ENCODE results near the gene MCAT. TPM values are rescaled to one million over a fixed set of nuclear protein-coding genes. Genes with fewer than 3 reads are reported as not detected.

The MCAT gene
- total and polyA plus RNA-seq, 2 of the 4 experiments (the other 2 are of a cell fraction), result 7.3 to 19.7 TPM

GRCh38 chr22:43171607-43172006, 28.4 kb upstream of the MCAT start:
- no TSS peak for BruUV-seq (replicated peaks)
- CTCF ChIA-PET, result no interaction called here
- no peak for TF ChIP-seq MAZ (IDR thresholded peaks at IDR 0.05; ENCODE audit: borderline replicate concordance, low read depth, low read length)
- no peak for TF ChIP-seq RAD21 (IDR thresholded peaks at IDR 0.05; ENCODE audit: low read length)
- no peak for TF ChIP-seq NFE2L2 (IDR thresholded peaks at IDR 0.05; ENCODE audit: low read depth, low read length)
- no peak for TF ChIP-seq CTCF (conservative IDR thresholded peaks at IDR 0.05; ENCODE audit: low read depth, low read length)
- no peak for TF ChIP-seq RCOR1 (IDR thresholded peaks at IDR 0.05; ENCODE audit: insufficient replicate concordance, low read length)
- no peak for TF ChIP-seq FOS (IDR thresholded peaks at IDR 0.05; ENCODE audit: low read depth, low read length)
- TF ChIP-seq ELK1 (IDR thresholded peaks at IDR 0.05; ENCODE audit: borderline replicate concordance, low read depth, low read length), result no peak
- TF ChIP-seq POLR2A (IDR thresholded peaks at IDR 0.05; ENCODE audit: low read depth, low read length), result no peak
- no peak for TF ChIP-seq CEBPB (IDR thresholded peaks at IDR 0.05; ENCODE audit: low read depth, low read length)
- no peak for TF ChIP-seq BHLHE40 (IDR thresholded peaks at IDR 0.05; ENCODE audit: low read depth, low read length)
- TF ChIP-seq MXI1 (IDR thresholded peaks at IDR 0.05; ENCODE audit: borderline replicate concordance, low read depth, low read length), result no peak
- no peak for TF ChIP-seq RFX5 (IDR thresholded peaks at IDR 0.05; ENCODE audit: low read depth, low read length)
- TF ChIP-seq CHD1 (IDR thresholded peaks at IDR 0.05; ENCODE audit: low read depth, low read length), result no peak
- no peak for TF ChIP-seq MAFK (IDR thresholded peaks at IDR 0.05; ENCODE audit: low read depth, low read length)
- TF ChIP-seq USF2 (IDR thresholded peaks at IDR 0.05; ENCODE audit: low read depth, low read length), result no peak
- no peak for TF ChIP-seq SMC3 (IDR thresholded peaks at IDR 0.05; ENCODE audit: low read depth, low read length)
- Histone ChIP-seq H3K4me1 (ENCODE audit: control insufficient read depth, insufficient read depth, low read length) (no peaks in the 10 kb centered on the region), H4K8ac (ENCODE audit: low read depth in 2 of 2, low read length in 2 of 2) (no peak overlapping the region), H3K18ac (ENCODE audit: low read depth, low read length) (no peak overlapping the region), H2BK20ac (ENCODE audit: low read depth, low read length) (no peak overlapping the region), H4K20me1 (ENCODE audit: insufficient read depth, low read length) (no peaks in the 10 kb centered on the region; the same call in 1 of the 2 replicates), H3K27me3 (ENCODE audit: control insufficient read depth, insufficient read depth, low read length) (no peaks in the 10 kb centered on the region), H3K36me3 (ENCODE audit: control insufficient read depth, insufficient read depth, low read length) (peaks cover 48% of the 10 kb centered on the region), H3K4ac (ENCODE audit: low read depth, low read length) (no peak overlapping the region), H2BK15ac (ENCODE audit: low read depth, low read length) (no peak overlapping the region), H2BK5ac (ENCODE audit: low read depth, low read length, poor library complexity, severe bottlenecking) (no peak overlapping the region), H3K9ac (ENCODE audit: low read depth, low read length) (no peak overlapping the region), H3K9me1 (ENCODE audit: insufficient read depth, low read length) (no peaks in the 10 kb centered on the region; the same call in 1 of the 2 replicates), H3K9me3 (ENCODE audit: control insufficient read depth, insufficient read depth, low read length) (no peaks in the 10 kb centered on the region), H3K79me1 (ENCODE audit: low read depth in 1 of 2, low read length in 2 of 2) (no peaks in the 10 kb centered on the region), H3K27ac (ENCODE audit: insufficient read depth, low read length) (no peak overlapping the region), H3K4me2 (ENCODE audit: low read depth, low read length) (no peak overlapping the region), H3K56ac (ENCODE audit: extremely low read depth, insufficient read depth, low read length) (no peak overlapping the region), H3K23ac (ENCODE audit: low read depth, low read length) (no peak overlapping the region), H4K91ac (ENCODE audit: insufficient read depth, low read depth, low read length) (no peak overlapping the region), H2AK9ac (replicated peaks; ENCODE audit: low read depth, low read length, poor library complexity) (peak overlapping the region; percentile 55), H4K5ac (ENCODE audit: low read depth, low read length) (no peak overlapping the region), H3K4me3 (ENCODE audit: insufficient read depth, low read depth, low read length) (no peak overlapping the region), H2AK5ac (ENCODE audit: low read depth, low read length) (no peak overlapping the region), H2BK120ac (ENCODE audit: low read depth, low read length) (no peak overlapping the region), H3K14ac (replicated peaks; ENCODE audit: low read depth, low read length) (no peak overlapping the region), H2AFZ (replicated peaks; ENCODE audit: low read length, poor library complexity) (no peak overlapping the region)
- intact Hi-C loops (cut with micrococcal nuclease) (no loop called here), in situ Hi-C loops (cut with MboI; ENCODE audit: low sequenced_read_pairs) (no loop called here), dilution Hi-C loops (cut with HindIII; ENCODE audit: low sequenced_read_pairs, unreplicated experiment) (no loop called here)
- DNase-seq (no peak), ATAC-seq (ENCODE audit: low read depth) (no peak)
- WGBS, 2 experiments (ENCODE audit: extremely low coverage in 2 of 2, insufficient read length in 1 of 2), result 94% methylated on average over 9 of the region's 12 CpGs; no CpG with 5 or more reads in 1 of the 2 experiments
- POLR2A ChIA-PET (ENCODE audit: unreplicated experiment), result no interaction called here

All from IMR-90 (cell line).